A549 (cell line): ENCODE data around the gene KRT14. TPM values are rescaled to one million over a fixed set of nuclear protein-coding genes. Genes with fewer than 3 reads are reported as not detected.

Experiments
- ATAC-seq, 2 experiments: fragments of 200-7000 bp in 1 of 2; fragments of >200 bp in 1 of 2; cut with Nextera tagmentation in 1 of 2; cut with Tn5 transposase in 1 of 2; 3 replicates each; pipeline versions ENCODE4 v1.8.0 to v1.9.1; 2018 to 2020; ENCODE audit warnings: mild to moderate bottlenecking in 1 of 2, moderate library complexity in 1 of 2
- CTCF ChIA-PET: fragments of 300-600 bp; sonication (Branson Sonifier 250); formaldehyde crosslinking; extraction: SDS; loops from one replicate; lab custom pipeline; 2021; ENCODE audit warnings: antibody characterized with exemption, inconsistent platforms; lab: Yijun Ruan, JAX
- POLR2A ChIA-PET: fragments of 350-600 bp; formaldehyde crosslinking; extraction: SDS; loops from one replicate; lab custom pipeline; 2021; ENCODE audit warnings: antibody characterized with exemption, inconsistent platforms; lab: Yijun Ruan, JAX
- DNase-seq, 2 experiments: peaks; one replicate each; pipeline versions ENCODE4 v3.0.0 to v3.0.0-alpha.2; 2011 to 2016; ENCODE audit warnings: low read depth in 1 of 2, low spot score in 1 of 2
- FAIRE-seq: peaks from 2 replicates; lab custom pipeline; 2011; peaks lifted over from hg19 to GRCh38; lab: Jason Lieb, UNC
- H3K27ac ChIP-seq, 2 experiments: fragments of >200 bp; sonication (Bioruptor Twin); formaldehyde crosslinking; 3 replicates each; pipeline ENCODE4 v1.5.1; 2016 to 2017
- H3K4me1 ChIP-seq: fragments of >200 bp; sonication (Bioruptor Twin); formaldehyde crosslinking; 3 replicates; pipeline ENCODE4 v1.6.1; 2016
- H3K4me2 ChIP-seq: fragments of >200 bp; sonication (Bioruptor Twin); formaldehyde crosslinking; 3 replicates; pipeline ENCODE4 v1.6.1; 2016
- H3K4me3 ChIP-seq: fragments of >200 bp; sonication (Bioruptor Twin); formaldehyde crosslinking; 3 replicates; pipeline ENCODE4 v1.5.1; 2016
- H3K9me3 ChIP-seq: fragments of >200 bp; sonication (Bioruptor Twin); formaldehyde crosslinking; 3 replicates; pipeline ENCODE4 v1.6.1; 2016
- BCL3 ChIP-seq: fragments of >200 bp; sonication (Bioruptor Twin); formaldehyde crosslinking; IDR thresholded peaks from 3 replicates; pipeline ENCODE4 v1.6.1; 2016
- CHD2 ChIP-seq: fragments of 150-350 bp; IDR thresholded peaks from 2 replicates; pipeline ENCODE4 v1.6.1; 2014; ENCODE audit warnings: low read length; ENCODE audit not compliant: partially characterized antibody
- E2F6 ChIP-seq: IDR thresholded peaks from 2 replicates; pipeline ENCODE4 v1.6.1; 2012; ENCODE audit warnings: low read depth, borderline replicate concordance
- EHF ChIP-seq: fragments of 250-450 bp; sonication (Bioruptor Pico); IDR thresholded peaks from 2 replicates; pipeline ENCODE4 v1.5.0; 2020; ENCODE audit warnings: mild to moderate bottlenecking
- EHMT2 ChIP-seq: fragments of 200-600 bp; sonication (generic); IDR thresholded peaks from 2 replicates; pipeline ENCODE4 v1.6.1; 2016; ENCODE audit warnings: antibody characterized with exemption, low read depth, mild to moderate bottlenecking, moderate library complexity
- EP300 ChIP-seq, 2 experiments: fragments of >200 bp; sonication (Bioruptor Twin); formaldehyde crosslinking; IDR thresholded peaks; 2 replicates in 1 of 2; 3 replicates in 1 of 2; pipeline ENCODE4 v1.6.1; 2016 to 2017
- ESRRA ChIP-seq: fragments of 150-350 bp; IDR thresholded peaks from 2 replicates; pipeline ENCODE4 v1.6.1; 2014; ENCODE audit warnings: mild to moderate bottlenecking, low read length, borderline replicate concordance
- FOSB ChIP-seq: fragments of 250-450 bp; sonication (Bioruptor Pico); IDR thresholded peaks from 2 replicates; pipeline ENCODE4 v1.5.0; 2020; ENCODE audit warnings: mild to moderate bottlenecking, moderate library complexity
- FOSL2 ChIP-seq, 2 experiments: fragments of 450-650 bp in 1 of 2; fragments of >200 bp in 1 of 2; sonication (Bioruptor Twin) in 1 of 2; formaldehyde crosslinking; IDR thresholded peaks; 2 replicates each; pipeline versions ENCODE4 v1.5.0 to v1.6.1; 2016 to 2020; ENCODE audit warnings: mild to moderate bottlenecking in 1 of 2, moderate library complexity in 1 of 2
- FOXS1 ChIP-seq: fragments of 250-450 bp; sonication (Bioruptor Pico); IDR thresholded peaks from 2 replicates; pipeline ENCODE4 v1.5.0; 2020; ENCODE audit warnings: mild to moderate bottlenecking, moderate library complexity
- GATA3 ChIP-seq: IDR thresholded peaks from 2 replicates; pipeline ENCODE4 v1.6.1; 2012; ENCODE audit warnings: borderline replicate concordance
- HOXA7 ChIP-seq: fragments of 250-450 bp; sonication (Bioruptor Pico); IDR thresholded peaks from 2 replicates; pipeline ENCODE4 v1.5.0; 2020; ENCODE audit warnings: mild to moderate bottlenecking, moderate library complexity
- HOXB5 ChIP-seq: fragments of 250-450 bp; sonication (Bioruptor Pico); IDR thresholded peaks from 2 replicates; pipeline ENCODE4 v1.5.0; 2020; ENCODE audit warnings: mild to moderate bottlenecking, moderate library complexity
- JUN ChIP-seq, 2 experiments: fragments of >200 bp; sonication (Bioruptor Twin); formaldehyde crosslinking; IDR thresholded peaks; 2 replicates in 1 of 2; 3 replicates in 1 of 2; pipeline ENCODE4 v1.6.1; 2016 to 2017
- MAZ ChIP-seq: fragments of 150-350 bp; IDR thresholded peaks from 2 replicates; pipeline ENCODE4 v1.6.1; 2014; ENCODE audit warnings: antibody characterized with exemption, low read depth, low read length, borderline replicate concordance
- NR3C1 ChIP-seq: fragments of >200 bp; sonication (Bioruptor Twin); formaldehyde crosslinking; IDR thresholded peaks from 3 replicates; pipeline ENCODE4 v1.6.1; 2017
- PBX3 ChIP-seq: IDR thresholded peaks from 2 replicates; pipeline ENCODE4 v1.6.1; 2012
- POLR2AphosphoS2 ChIP-seq: conservative IDR thresholded peaks from 2 replicates; pipeline ENCODE4 v1.6.1; 2012; ENCODE audit warnings: low read length, improper control_type of control experiment, inconsistent platforms
- RARB ChIP-seq: fragments of 250-450 bp; sonication (Bioruptor Pico); IDR thresholded peaks from 2 replicates; pipeline ENCODE4 v1.8.0; 2021; ENCODE audit warnings: mild to moderate bottlenecking, moderate library complexity
- RCOR1 ChIP-seq: fragments of 150-350 bp; IDR thresholded peaks from 2 replicates; pipeline ENCODE4 v1.6.1; 2014; ENCODE audit warnings: antibody characterized with exemption, low read length, low read depth
- REST ChIP-seq: fragments of 200-600 bp; sonication (generic); IDR thresholded peaks from 2 replicates; pipeline ENCODE4 v1.6.1; 2016; ENCODE audit warnings: antibody characterized with exemption, mild to moderate bottlenecking, moderate library complexity
- RFX5 ChIP-seq: fragments of 450-650 bp; IDR thresholded peaks from 2 replicates; pipeline ENCODE4 v1.7.1; 2014; ENCODE audit warnings: antibody characterized with exemption, mild to moderate bottlenecking, moderate library complexity
- RNF2 ChIP-seq: fragments of 200-600 bp; sonication (generic); IDR thresholded peaks from 2 replicates; pipeline ENCODE4 v1.6.1; 2016; ENCODE audit warnings: low read depth, mild to moderate bottlenecking, antibody characterized with exemption, moderate library complexity, borderline replicate concordance
- TFCP2L1 ChIP-seq: fragments of 250-450 bp; sonication (Bioruptor Pico); IDR thresholded peaks from 2 replicates; pipeline ENCODE4 v1.5.0; 2021; ENCODE audit warnings: mild to moderate bottlenecking
- TP53 ChIP-seq: fragments of 250-450 bp; sonication (Bioruptor Pico); IDR thresholded peaks from 2 replicates; pipeline ENCODE4 v1.5.0; 2021; ENCODE audit warnings: mild to moderate bottlenecking, moderate library complexity
- ZSCAN20 ChIP-seq: fragments of 250-450 bp; sonication (Bioruptor Pico); IDR thresholded peaks from 2 replicates; pipeline ENCODE4 v1.8.0; 2022; ENCODE audit warnings: mild to moderate bottlenecking, moderate library complexity
- WGBS: methylation state at CpG from one replicate; pipeline ENCODE4 v1.1.6; 2017; ENCODE audit errors: missing lambda C conversion rate; 5-methylcytosine and 5-hydroxymethylcytosine counted together
- polyA plus RNA-seq, 4 experiments: library from polyadenylated mRNA; depleted of rRNA in 3 of 4; stranded (reverse); fragments of >200 nt; fragmentation: RNase III in 1 of 4; extraction: RNeasy Plus Mini Kit Qiagen cat#74134 plus additional on column Dnase treatment in 1 of 4; gene quantifications; 2 replicates in 3 of 4; 3 replicates in 1 of 4; pipeline ENCODE4 v1.2.3, GENCODE V29; 2011 to 2017
- TF ChIP-seq, protein P1 (sequence below): fragments of 150-350 bp; IDR thresholded peaks from 2 replicates; pipeline ENCODE4 v1.6.1; 2014; ENCODE audit warnings: low read depth, mild to moderate bottlenecking, low read length
- TF ChIP-seq, protein P2 (sequence below): fragments of 250-450 bp; sonication (Bioruptor Pico); IDR thresholded peaks from 2 replicates; pipeline ENCODE4 v1.5.0; 2020; ENCODE audit warnings: low read depth, mild to moderate bottlenecking, moderate library complexity
- TF ChIP-seq, protein P3 (sequence below): IDR thresholded peaks from 2 replicates; pipeline ENCODE4 v1.6.1; 2012

KRT14 gene
- polyA plus RNA-seq, 2 of the 4 experiments (the other 2 are of a cell fraction), result 0.04 to 0.10 TPM

GRCh38 chr17:41559548-41559947 lies 27.1 kb downstream of the KRT14 start:
- ATAC-seq (no peak), DNase-seq (no peak), FAIRE-seq (no peak)
- Histone ChIP-seq H3K4me3 (no peak overlapping the region), H3K9me3 (no peaks in the 10 kb centered on the region), H3K4me1 (peaks cover 7% of the 10 kb centered on the region), H3K27ac (no peak overlapping the region), H3K4me2 (no peak overlapping the region)
- TF ChIP-seq RNF2 (no peak), FOXS1 (CRISPR knock-in tag) (no peak), RARB (CRISPR knock-in tag) (no peak), EP300 (IDR thresholded peaks at IDR 0.05) (no peak), RFX5 (no peak), FOSL2 (IDR thresholded peaks at IDR 0.05) (no peak), FOSL2 (CRISPR knock-in tag; IDR thresholded peaks at IDR 0.05) (no peak), MAZ (no peak), HOXB5 (no peak), REST (no peak), POLR2AphosphoS2 (no peak), RCOR1 (no peak), PBX3 (no peak), TP53 (CRISPR knock-in tag) (no peak), ZSCAN20 (CRISPR knock-in tag) (no peak), ESRRA (no peak), CHD2 (no peak), BCL3 (no peak), JUN (IDR thresholded peaks at IDR 0.05) (no peak), GATA3 (no peak)
- TF ChIP-seq, protein P1, sequence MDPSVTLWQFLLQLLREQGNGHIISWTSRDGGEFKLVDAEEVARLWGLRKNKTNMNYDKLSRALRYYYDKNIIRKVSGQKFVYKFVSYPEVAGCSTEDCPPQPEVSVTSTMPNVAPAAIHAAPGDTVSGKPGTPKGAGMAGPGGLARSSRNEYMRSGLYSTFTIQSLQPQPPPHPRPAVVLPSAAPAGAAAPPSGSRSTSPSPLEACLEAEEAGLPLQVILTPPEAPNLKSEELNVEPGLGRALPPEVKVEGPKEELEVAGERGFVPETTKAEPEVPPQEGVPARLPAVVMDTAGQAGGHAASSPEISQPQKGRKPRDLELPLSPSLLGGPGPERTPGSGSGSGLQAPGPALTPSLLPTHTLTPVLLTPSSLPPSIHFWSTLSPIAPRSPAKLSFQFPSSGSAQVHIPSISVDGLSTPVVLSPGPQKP, result no peak
- CTCF ChIA-PET, result interaction anchor here (1.0 to 21.0 kb wide), 9 partner anchors 8 to 703 kb away, joined by 3 to 533 read pairs (median 6); no protein-coding TSS in a partner anchor
- POLR2A ChIA-PET, result interaction anchor here (0.6 kb wide), 1 partner anchor 10 kb away, joined by 3 read pairs; no protein-coding TSS in a partner anchor
- whole genome bisulfite sequencing, result 33% methylated on average over 2 of the region's 2 CpGs

- Histone ChIP-seq H3K4me3 (no peak overlapping the region), H3K27ac (no peak overlapping the region), H3K4me2 (no peak overlapping the region), H3K4me1 (peaks cover 7% of the 10 kb centered on the region), H3K9me3 (no peaks in the 10 kb centered on the region)
- FAIRE-seq (no peak), DNase-seq (no peak), ATAC-seq (no peak)
- CTCF ChIA-PET, result interaction anchor here (3.1 to 21.0 kb wide), 4 partner anchors 5 to 107 kb away, joined by 9 to 533 read pairs (median 430); no protein-coding TSS in a partner anchor
- POLR2A ChIA-PET, result no interaction called here
- 67% methylated on average over 9 of the region's 9 CpGs for WGBS
- TF ChIP-seq FOXS1 (CRISPR knock-in tag) (no peak), TFCP2L1 (no peak), HOXA7 (CRISPR knock-in tag) (no peak), ZSCAN20 (CRISPR knock-in tag) (no peak), EHF (CRISPR knock-in tag) (no peak), EHMT2 (no peak), FOSB (no peak), MAZ (no peak), NR3C1 (no peak), E2F6 (no peak)
- TF ChIP-seq, protein P2, sequence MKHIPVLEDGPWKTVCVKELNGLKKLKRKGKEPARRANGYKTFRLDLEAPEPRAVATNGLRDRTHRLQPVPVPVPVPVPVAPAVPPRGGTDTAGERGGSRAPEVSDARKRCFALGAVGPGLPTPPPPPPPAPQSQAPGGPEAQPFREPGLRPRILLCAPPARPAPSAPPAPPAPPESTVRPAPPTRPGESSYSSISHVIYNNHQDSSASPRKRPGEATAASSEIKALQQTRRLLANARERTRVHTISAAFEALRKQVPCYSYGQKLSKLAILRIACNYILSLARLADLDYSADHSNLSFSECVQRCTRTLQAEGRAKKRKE, result no peak
- TF ChIP-seq, protein P3, sequence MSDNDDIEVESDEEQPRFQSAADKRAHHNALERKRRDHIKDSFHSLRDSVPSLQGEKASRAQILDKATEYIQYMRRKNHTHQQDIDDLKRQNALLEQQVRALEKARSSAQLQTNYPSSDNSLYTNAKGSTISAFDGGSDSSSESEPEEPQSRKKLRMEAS, result no peak
Measured at GRCh38 chr17:41556931-41557330, 29.8 kb downstream of the KRT14 start.
